GM19351 (cell line): ENCODE results near the gene FBXW8.

ENCODE experiments used
- ATAC-seq: cut with Tn5 transposase; IDR thresholded peaks from one replicate; pipeline ENCODE4 v1.9.1; 2021; ENCODE audit warnings: mild to moderate bottlenecking, moderate library complexity; ENCODE audit not compliant: unreplicated experiment

The FBXW8 gene

DNA sequence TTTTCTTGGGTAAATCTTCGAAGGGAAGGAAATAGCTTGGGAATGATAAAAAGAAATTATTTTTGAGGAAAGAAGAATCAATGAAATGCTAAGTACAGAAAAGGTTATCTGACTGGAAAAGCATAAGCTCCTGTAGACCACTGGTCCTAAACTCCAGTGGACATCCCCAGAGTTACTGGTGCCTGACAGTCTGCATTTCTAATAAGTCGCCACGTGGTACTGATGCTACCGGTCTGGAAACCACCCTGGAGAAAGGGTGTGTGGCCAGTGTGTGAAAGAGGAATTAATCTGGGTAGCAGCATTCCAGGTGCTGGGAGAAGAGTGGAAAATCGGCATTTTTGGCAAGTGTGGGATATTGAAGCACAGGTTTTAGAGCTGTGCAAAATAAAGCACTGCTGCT lies 73.3 kb downstream of the FBXW8 start:
- no peak for ATAC-seq

DNA sequence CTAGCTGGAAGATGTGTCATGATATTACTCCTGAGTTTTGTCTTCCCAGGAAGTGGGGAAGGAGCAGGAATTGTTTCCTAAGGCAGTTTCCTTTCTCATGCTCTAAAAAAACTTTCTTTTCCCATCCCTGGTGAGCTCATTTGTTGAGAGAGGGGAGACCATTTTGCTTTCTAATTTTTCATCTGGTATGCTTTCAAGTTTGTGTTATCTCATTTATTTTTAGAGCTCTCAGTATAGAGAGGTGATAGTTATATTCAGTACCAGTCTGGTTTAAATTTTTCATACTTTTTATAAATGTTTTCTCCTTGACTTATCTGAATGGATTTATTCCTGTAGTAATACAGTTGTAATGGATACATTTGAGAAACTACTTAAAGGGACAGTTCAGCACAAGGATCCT lies 79.6 kb downstream of the FBXW8 start:
- no peak for ATAC-seq

DNA sequence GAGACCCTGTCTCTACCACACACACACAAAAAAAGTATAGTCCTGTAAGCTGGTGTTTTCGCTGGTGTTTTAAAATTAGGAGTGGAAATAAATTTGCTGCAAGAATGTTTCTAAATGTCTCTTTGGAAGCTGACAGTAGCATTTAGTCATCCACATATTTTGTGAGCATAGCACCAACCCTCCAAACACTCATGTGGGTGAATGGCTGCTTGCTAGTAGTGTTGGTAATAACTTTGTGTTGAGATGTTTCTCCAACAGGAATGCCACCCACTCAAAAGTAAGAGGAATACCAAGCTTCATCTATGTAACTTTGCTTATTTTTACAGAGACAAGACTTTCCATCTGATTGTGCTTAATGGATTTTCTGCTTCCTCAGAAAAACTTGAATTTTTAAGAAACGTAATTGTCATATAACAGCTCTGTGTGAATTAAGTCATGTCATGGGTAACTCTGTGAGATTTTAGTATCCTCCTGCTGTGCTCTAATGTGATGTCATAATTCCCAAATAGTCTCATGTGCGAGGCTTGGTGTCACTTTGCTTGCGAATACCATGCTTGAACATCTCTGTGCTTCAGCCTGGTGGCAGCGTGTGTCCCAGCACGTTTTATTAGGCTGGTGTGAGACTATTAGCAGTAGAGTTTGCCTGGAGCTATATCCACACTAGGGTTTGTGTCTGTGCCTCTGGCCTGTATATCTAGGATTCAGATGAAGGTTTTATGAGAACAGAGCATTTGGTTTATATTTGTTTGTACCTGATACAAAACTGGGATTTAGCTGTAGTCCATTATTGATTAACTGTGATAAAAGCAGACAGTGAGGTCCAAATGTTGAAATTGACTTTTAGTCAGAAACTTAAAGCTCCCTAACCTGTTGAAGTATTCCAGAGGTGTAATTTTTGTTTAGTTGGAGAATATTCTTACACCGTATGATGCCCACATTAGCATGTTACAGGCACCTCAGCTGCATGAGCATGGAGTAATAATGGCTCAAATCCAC lies 80.5 kb downstream of the FBXW8 start:
- ATAC-seq, result no peak

DNA sequence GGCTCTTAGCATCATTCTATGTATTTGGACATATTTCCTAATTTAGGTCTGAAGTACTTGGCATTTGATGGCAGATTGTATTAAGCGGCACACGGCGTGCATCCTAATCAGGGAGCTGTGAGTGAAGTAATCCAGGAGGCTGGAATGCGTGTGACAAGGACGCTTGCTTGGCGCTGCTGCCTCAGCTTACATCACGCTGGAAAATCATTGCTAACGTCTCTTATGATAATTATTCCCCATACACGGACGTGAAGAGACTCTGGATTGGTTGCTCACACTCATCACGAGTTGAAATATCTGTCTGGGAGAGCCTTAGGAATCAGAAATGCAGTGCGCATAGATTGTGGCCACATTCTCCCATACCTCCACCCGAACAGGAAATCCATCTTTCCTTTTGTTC lies 85.3 kb downstream of the FBXW8 start:
- ATAC-seq, result no peak

DNA sequence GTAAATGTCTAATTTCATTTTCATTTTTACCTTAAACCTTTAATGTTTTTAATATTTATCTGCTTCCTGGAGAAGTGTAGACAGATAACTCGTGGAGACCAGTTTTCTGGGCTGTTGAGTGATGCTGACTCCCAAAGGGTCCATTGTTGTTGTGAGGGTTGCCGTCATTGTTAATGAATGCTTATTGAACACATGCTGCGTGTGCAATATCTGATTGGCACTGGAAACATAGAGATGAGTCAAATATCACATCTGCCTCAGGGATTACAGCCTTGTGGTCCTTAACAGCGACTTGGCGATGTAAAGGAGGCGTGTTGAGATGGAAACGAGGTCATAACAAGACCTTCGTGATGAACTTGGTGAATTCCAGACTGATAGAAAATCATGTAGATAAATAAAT lies 85.9 kb downstream of the FBXW8 start:
- ATAC-seq, result no peak

DNA sequence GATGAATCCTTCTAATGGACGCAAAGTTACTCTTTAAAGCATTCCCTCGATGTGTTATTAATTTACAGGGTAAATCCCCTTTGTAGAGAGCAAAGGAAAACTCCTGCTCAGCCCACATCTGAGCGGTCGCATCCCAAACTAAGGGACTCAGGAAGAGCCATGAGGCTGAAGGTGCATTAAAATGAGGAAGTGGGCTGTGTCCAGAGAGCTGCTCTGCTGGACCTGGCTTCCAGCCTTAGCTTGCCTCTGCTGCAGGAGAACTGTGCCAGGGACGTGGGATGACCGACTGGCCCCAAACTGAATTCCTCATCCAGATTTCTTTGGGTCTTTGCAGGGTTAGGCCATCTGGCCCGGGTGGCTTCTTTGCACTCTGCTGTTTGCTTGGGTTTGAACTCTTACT lies 88.3 kb downstream of the FBXW8 start:
- ATAC-seq, result no peak

DNA sequence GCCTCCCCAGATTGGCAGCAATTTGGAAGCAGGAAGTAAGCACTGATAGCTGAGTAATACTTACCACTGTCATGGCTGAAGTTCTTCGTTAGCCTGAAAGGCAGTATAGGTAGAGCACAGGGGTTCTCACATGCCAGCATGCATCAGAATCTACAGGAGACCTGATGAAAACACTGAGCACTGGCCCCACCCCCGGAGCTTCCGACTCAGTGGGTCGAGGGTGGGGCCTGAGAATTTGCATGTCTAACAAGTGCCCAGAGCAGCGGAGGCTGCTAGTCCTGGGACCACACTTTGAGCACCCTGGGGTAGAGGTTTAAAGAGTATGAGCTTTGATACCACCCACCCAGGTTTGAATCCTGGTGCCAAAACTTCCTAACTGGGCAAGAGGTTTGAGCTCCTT lies 89.6 kb downstream of the FBXW8 start:
- ATAC-seq, result peak; percentile 79

DNA sequence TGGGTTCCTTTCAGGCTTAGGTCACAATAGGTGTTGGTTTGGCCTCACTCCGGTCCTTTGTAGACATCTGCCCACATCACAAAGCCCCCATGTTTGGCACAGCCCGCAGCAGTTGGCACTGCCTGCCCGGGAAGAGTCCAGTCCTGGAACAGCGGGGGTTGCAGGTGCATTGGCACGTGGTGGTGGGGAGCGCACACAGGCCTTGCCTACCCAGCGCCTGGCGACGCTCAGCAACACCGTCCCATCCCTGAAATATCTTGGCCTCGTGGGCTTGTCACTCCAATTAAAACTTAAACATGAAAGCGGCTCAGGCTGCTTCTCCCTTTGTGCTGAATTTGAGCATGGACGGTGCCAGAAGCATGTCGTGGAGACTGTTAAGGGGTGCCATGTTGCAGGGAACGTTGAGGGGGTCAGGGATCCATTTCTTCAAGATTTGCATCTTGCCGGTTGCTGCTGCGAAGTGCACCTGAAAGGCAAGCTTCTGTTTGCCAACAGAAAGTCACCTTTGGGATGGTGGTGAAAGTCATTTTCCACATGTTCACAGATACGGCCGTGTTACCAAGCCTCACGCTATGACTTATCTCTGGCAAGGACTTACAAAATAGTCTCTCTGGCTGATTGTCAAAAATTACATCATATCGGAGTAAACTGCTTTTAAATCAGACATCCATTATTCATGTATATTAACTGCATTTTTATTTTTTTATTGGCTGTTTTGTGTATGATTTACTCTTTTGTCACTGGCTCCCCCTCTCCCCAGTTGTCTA lies 91.5 kb downstream of the FBXW8 start:
- no peak for ATAC-seq

DNA sequence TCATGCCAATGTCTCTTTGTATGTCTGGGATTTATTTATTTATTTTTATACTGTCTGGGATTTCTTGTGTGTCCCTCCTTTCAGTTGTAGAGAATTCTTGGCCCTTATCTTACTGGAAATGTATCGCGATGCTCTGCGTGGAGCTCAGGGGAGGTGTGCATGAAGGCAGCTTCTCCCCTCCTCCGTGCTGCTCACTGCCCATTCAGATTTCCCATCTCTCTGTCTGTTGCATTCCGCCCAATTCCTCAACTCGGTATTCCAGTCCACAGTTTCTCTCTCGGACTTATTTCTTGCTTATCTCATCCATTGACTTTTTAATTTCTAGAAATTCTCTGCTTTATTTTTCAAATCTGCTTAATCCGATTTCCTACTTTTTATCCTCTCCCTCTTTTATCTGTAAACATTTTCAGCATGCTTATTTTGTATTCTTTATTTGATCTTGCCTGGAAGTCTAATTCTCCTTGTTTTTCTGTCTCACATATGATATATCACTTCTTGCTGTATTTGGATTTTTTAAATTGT lies 93.2 kb downstream of the FBXW8 start:
- ATAC-seq, result no peak

DNA sequence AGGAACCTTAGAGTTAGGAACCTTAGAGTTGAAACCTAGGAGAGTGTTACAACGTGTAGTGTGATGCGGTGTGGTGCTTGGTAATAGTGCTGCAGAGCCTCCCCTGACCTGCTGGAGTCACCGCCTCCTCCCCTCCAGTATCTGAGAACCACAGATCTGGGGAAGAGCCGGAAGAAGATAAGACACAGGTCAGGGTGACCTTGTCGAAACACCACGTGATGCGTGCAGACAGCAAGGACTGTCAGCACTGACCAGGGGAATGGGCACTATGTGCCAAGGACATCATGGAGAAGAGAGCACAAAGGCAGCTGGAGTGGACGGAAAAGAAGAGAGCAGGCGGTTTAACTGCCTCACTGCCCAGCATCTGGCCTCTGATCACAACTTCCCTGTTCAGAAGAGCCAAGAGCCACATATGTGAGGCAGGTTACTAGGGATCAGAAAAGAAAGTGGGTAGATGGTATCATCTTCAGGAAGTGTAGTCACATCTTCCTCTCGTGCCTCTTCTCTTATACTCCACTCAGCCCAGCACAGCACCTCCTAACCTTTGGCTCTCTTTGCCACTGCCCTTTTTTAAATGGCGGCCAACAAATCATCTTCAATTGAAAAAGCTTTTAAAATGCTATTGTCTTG lies 94.8 kb downstream of the FBXW8 start:
- ATAC-seq, result no peak

DNA sequence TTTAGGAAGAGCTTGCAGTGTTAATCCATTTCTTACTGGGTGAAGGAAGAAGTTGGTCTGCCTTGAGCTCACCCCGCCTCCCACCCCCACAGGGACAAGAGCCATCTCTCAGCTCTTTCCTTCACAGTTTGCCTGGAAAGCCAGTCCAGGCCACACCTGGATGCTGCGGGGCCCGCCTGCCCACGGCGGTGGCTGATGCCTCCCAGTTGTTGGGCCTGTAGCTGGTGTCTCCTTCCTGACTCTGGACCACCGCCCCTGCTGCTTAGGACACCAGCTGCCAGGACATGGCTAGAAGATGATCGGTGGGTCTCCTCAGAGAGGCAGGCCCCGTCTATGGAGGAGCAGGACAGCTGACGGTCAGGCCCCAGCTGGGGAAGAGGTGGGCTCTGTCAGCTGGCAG lies 95.6 kb downstream of the FBXW8 start:
- ATAC-seq, result no peak

DNA sequence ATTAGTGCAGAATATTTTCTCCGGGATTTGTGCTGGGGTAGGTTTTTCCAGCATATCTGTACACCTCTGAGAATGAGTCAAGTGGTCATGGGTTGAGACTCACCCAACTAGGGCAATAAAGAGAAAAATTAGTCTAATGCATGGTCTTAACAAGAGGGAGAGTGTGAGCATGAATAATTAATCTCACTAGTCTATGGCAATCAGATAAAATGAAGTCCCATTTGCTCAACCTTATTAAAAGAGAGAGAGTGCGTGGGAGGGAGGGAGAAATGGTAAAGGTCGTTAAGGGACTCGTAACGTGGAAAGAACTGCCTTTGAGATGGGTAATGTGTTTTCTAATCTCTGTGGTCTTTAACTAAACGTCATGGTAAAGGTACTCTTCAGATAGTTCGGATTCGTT lies 96.8 kb downstream of the FBXW8 start:
- ATAC-seq, result no peak

DNA sequence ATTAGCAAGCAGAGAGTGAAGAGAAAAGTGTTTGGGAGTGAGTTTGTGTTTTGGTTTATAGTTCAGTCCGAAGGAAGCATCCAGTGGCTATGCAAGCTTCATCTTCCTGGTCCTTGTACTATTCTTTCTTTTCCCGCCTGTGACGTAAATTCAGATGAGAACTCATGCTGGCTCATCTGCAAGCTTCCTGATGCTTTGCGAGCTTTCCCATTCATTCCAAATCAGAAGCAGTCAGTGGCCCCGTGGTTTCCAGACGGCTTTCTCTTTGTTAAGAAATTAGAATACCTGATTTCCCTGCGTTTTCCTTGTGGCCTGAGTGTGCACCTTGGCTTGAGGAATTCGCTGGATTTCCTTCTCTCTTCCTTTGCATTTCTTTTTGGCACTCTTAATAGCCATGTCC lies 99.0 kb downstream of the FBXW8 start:
- ATAC-seq, result no peak

DNA sequence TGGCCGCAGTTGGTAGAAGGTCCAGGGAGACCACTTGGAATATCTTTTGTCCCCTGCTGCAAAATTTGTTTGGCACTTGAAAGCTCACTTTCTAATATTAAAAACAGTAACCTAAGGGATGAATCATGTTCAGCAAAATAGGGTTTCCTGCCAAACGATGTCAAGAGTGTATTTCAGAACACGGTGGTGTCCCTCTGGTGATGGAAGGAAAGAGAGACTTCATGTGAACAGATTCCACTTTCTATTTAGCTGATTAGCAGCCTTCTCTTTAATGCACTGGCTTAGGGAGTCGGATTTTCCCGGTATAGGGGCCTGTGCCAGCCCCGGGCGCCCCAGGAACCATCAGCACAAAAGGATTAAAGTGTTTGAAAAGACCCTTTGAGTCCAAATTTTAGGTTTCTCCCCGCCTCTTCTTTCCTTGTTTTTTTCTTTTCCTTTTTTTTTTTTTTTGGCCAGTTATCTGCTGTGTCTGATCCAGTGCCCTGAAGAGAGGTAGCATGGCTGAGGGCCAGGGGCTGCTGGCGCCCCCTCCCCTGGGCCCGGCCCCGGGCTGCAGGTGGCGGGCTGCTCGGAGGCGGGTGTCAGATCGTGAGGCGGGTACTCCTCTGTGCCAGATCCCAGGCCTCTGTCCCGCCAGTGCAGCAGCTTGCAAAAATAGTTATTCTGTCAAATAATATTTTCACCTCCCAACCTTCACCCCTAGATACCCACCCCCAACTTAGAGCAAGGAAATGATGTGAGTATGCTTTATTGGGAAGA lies 100.1 kb downstream of the FBXW8 start:
- ATAC-seq, result no peak

DNA sequence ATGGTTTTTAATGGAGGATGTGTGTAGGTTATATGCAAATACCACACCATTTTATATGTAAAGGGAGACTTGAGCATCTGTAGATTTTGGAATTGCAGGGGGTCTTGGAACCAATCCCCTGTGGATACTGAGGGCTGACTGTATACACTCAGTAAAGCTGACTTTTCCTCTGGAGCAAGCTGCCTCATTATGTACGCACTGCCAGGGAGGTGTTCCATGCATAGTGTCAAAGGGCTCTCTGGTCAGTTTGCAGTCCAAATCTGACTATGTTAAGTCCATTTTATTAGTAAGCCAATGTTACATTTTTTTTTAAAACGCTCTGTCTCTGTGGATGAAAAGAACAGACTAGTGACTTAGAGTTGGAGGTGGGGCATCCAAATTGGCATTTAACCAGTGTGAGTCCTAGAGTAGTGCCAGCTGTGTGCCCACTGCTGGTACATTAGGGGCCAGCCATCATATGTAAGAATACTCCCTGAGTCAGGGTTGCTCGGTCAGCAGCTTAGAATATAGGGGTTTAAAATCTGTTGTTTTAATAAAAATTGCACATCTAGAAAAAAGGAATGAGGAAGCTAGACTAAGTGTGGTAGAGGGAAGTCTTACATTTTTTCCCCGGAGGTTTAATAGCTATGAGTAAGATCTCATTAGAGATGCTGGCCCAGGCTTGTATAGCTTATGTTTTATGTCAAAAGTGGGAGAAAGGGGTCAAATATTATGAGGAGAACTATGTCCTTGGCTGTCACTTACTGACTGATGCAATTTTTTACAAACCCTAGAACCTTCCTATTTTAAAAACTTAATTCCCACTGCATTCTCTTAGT lies 101.4 kb downstream of the FBXW8 start:
- no peak for ATAC-seq

DNA sequence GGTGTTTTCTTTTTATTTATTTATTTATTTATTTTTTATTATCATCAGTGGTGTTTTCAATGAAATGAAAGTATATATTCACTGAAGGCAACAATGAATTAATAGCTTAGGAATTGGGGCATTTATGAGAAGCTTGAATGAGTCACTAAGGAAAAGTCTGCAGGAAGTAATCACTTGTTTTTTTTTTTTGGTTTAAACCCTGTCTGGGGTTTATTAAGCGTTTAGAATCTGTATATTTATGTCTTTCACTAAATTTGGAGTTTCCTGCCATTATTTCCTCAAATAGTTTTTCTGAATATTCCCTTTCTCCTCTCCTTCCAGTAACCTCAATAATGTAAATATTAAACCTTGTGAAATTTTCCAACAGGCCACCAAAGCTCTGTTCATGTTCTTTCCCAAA lies 103.0 kb downstream of the FBXW8 start:
- no peak for ATAC-seq

DNA sequence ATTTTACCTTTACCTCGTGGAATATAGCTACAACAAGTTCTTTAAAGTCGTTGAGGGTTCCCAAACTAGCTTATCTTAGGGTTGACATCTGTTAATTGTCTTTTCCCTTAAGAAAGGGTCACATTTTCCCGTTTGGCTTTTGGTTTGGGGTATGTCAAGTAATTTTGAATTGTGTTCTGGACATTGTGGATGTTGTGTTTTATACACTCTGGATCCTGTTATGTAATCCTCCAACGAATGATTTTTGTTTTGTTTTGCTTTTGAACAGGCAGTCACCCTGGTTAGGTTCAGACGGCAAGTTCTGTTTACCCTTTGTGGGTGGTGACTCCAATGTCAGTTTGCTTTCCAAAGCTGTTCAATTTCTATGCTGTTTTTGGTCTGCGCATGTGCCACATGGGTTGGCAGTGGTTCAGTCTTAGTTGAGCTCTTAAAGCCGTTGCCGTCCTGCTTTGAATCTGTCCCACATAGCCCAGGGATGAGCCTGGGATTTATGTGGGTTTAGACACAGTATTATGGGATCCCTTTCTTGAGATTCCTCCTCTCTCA lies 103.7 kb downstream of the FBXW8 start:
- ATAC-seq, result no peak

DNA sequence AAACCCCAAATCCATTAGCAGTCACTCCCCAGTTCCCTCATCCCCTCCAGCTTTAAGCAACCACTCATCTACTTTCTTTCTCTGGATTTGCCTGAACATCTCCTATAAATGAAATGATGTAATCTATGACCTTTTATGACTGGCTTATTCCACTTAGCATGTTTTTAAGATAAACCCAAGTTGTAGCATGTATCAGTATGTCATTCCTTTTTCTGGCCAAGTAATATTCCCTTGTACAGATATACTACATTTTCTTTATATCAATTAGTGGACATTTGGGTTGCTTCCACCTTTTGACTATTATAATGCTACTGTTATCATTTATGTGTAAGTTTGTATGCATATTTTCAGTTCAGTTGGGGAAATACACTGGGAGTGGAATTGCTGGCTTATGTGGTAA lies 105.1 kb downstream of the FBXW8 start:
- ATAC-seq, result no peak

DNA sequence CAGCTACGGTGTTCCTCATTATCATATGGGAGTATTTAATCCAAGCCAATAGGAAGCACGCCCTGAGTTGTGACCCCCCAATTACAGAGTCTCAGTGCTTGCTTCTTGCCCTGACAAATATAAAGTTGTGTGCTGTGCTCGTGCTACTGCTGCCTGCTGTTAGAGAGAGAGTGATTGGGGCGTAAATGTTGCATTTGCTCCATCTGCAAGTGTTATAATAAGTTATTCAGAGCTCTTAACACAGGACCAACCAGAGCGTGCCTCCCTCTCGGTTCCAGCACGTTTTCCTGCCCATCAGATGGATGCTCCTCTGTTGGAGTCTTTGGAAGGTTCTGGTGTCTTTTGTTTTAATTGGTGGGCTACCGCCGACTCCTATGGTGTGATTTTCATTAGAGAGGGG lies 107.1 kb downstream of the FBXW8 start:
- no peak for ATAC-seq

DNA sequence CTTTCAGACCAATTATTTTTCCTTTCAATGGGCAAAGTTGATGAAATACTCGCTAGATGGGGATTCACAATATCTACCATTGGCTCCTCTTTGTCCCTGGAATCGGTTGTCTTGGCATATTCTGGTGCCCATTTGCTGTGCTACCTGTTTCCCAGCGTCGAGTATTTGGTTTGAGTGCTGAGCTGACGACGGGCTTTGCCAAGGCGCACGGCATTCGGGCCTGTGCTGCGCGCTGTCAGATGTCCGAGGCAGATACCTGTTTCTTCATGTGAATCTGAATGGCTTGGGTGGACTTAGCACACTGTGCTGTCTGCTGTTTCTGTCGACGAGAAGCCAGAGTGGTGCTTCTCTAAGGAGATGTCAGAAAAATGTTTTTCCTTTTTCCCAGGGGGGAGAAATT lies 107.5 kb downstream of the FBXW8 start:
- ATAC-seq, result no peak
